Pancreas (tissue), 10 donors: Measurements from ENCODE around the gene INHA. TPM values are rescaled to one million over a fixed set of nuclear protein-coding genes. Genes with fewer than 3 reads are reported as not detected.

Experiments
- ATAC-seq, 4 donors: fragments of 200-7000 bp; cut with Tn5 transposase; one replicate each; pipeline versions ENCODE4 v1.8.0 to v1.9.1; 2020; ENCODE audit warnings: mild to moderate bottlenecking in 4 of 4, moderate library complexity in 4 of 4
- DNase-seq, 6 donors: peaks; one replicate each; pipeline ENCODE4 v3.0.0-alpha.2; 2020
- FAIRE-seq: peaks from 2 replicates; lab custom pipeline; 2012; peaks lifted over from hg19 to GRCh38; lab: Jason Lieb, UNC
- H3K27ac ChIP-seq, 4 donors: fragments of 200-600 bp; sonication (generic); 1 replicate in 3 of 4; 2 replicates in 1 of 4; pipeline versions ENCODE4 v1.5.0 to v1.8.0; 2020
- H3K27me3 ChIP-seq, 4 donors: fragments of 200-600 bp; one replicate each; pipeline ENCODE4 v1.8.0; 2021
- H3K36me3 ChIP-seq, 3 donors: fragments of 200-600 bp; sonication (generic) in 1 of 3; one replicate each; pipeline versions ENCODE4 v1.5.0 to v1.8.0; 2020 to 2021
- H3K4me1 ChIP-seq, 3 donors: fragments of 200-600 bp; one replicate each; pipeline ENCODE4 v1.8.0; 2021
- H3K4me3 ChIP-seq, 4 donors: fragments of 200-600 bp; sonication (generic) in 2 of 4; one replicate each; pipeline versions ENCODE4 v1.5.0 to v1.8.0; 2020 to 2021
- H3K9me3 ChIP-seq, 4 donors: fragments of 200-600 bp; one replicate each; pipeline ENCODE4 v1.8.0; 2021
- WGBS, 2 donors: extraction: QIAGEN DNeasy Blood & Tissue Kit; methylation state at CpG; one replicate each; pipeline ENCODE4 v1.1.7; 2013; 5-methylcytosine and 5-hydroxymethylcytosine counted together
- intact Hi-C, 3 donors: fragments of 100-400 bp; cut with DNase I; formaldehyde crosslinking; loops; one replicate each; pipeline versions ENCODE4 v1.11.1 to v1.14.2; 2022
- polyA plus RNA-seq, 2 donors: library from polyadenylated mRNA; stranded (reverse); fragments of 200-250 nt; gene quantifications; one replicate each; pipeline ENCODE4 v1.2.3, GENCODE V29; 2013
- total RNA-seq, 6 donors: library from RNA; stranded (reverse); fragmentation: NEBNext Ultra II Directional in 4 of 6; extraction: Animal tissue kit (Norgen Biotek cat#: 25700) in 4 of 6; gene quantifications; one replicate each; pipeline versions ENCODE4 v1.2.1 to v1.2.4, GENCODE V29; 2021 to 2023
- TF ChIP-seq, protein P1 (sequence below), 4 donors: fragments of 200-600 bp; sonication (generic) in 3 of 4; IDR thresholded peaks; one replicate each; pipeline versions ENCODE4 v1.5.0 to v1.8.0; 2021; ENCODE audit warnings: antibody characterized with exemption in 4 of 4
- donor health status: healthy with polysubstance abuse.
- donor health status: DM: no; HTN: no; CAD: no; lungs with moderate emphysema.
- donor health status: DM: no; HTN: no; CAD: no.
- donor health status: control.
- donor health status: control.
- donor health status: Bipolar disorder and iron deficiency.
- donor health status: DM: yes; HTN: yes; CAD: no.
- donor health status: DM: no; HTN: no; CAD: no.
- donor health status: DM: no; HTN: no; CAD: no.
- donor health status: DM: yes; HTN: yes; CAD: no.

INHA gene, protein sequence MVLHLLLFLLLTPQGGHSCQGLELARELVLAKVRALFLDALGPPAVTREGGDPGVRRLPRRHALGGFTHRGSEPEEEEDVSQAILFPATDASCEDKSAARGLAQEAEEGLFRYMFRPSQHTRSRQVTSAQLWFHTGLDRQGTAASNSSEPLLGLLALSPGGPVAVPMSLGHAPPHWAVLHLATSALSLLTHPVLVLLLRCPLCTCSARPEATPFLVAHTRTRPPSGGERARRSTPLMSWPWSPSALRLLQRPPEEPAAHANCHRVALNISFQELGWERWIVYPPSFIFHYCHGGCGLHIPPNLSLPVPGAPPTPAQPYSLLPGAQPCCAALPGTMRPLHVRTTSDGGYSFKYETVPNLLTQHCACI
- total RNA-seq (1 to 10 TPM in 5 of 6 donors, under 1 TPM in 1; 0.94 to 8.9 (median 3.9) TPM), polyA plus RNA-seq (1 to 10 TPM; 3.5 to 4.1 TPM)

DNA sequence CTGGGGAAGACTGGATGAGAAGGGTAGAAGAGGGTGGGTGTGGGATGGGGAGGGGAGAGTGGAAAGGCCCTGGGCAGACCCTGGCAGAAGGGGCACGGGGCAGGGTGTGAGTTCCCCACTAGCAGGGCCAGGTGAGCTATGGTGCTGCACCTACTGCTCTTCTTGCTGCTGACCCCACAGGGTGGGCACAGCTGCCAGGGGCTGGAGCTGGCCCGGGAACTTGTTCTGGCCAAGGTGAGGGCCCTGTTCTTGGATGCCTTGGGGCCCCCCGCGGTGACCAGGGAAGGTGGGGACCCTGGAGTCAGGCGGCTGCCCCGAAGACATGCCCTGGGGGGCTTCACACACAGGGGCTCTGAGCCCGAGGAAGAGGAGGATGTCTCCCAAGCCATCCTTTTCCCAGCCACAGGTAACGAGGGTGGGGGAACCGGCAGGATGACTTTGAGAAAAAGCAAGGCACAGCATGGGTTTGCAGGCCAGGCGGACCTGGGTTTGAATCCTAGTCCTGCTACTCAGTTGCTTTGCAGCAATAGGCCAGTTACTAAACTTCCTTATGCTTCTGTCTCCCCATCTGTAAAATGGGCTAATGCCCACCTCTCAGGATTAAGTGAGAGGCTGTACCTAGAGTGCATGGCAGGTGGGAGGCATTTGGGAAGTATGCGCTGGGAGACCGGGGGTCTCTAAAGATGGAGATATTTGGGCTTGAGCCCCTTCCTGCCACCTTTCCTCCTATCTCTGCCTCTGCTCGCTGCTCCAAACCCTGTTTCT lies at the start of gene INHA:
Gene INHA, plus strand, starts transcription at position 74 of the 765 bp plus-strand sequence. Its CDS starts 65 bp downstream, at position 139.
- FAIRE-seq (no peak), ATAC-seq (no peak), DNase-seq (peak in 1 of 6 donors; percentile 77)
- Histone ChIP-seq H3K27me3 (no peaks in the 10 kb centered on the region), H3K9me3 (no peaks in the 10 kb centered on the region), H3K36me3 (peaks cover 0 to 1% (median 0%) of the 10 kb centered on the region in 3 donors), H3K27ac (peak within 1 kb of the TSS; percentile 79 to 83 (median 81)), H3K4me1 (peaks cover 4 to 10% (median 8%) of the 10 kb centered on the region in 3 donors), H3K4me3 (peak within 1 kb of the TSS; percentile 63 to 96 (median 82))
- TF ChIP-seq, protein P1, sequence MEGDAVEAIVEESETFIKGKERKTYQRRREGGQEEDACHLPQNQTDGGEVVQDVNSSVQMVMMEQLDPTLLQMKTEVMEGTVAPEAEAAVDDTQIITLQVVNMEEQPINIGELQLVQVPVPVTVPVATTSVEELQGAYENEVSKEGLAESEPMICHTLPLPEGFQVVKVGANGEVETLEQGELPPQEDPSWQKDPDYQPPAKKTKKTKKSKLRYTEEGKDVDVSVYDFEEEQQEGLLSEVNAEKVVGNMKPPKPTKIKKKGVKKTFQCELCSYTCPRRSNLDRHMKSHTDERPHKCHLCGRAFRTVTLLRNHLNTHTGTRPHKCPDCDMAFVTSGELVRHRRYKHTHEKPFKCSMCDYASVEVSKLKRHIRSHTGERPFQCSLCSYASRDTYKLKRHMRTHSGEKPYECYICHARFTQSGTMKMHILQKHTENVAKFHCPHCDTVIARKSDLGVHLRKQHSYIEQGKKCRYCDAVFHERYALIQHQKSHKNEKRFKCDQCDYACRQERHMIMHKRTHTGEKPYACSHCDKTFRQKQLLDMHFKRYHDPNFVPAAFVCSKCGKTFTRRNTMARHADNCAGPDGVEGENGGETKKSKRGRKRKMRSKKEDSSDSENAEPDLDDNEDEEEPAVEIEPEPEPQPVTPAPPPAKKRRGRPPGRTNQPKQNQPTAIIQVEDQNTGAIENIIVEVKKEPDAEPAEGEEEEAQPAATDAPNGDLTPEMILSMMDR (IDR thresholded peaks at IDR 0.05): no peak
- intact Hi-C loops: no loop called here
- WGBS, 2 donors: 68 to 71% methylated on average over 13 of the region's 13 CpGs

GRCh38 chr2:219523031-219523671 lies 49.0 kb upstream of the INHA start:
- Histone ChIP-seq H3K36me3 (no peaks in the 10 kb centered on the region), H3K9me3 (no peaks in the 10 kb centered on the region), H3K4me1 (no peaks in the 10 kb centered on the region), H3K4me3 (peak overlapping the region in 1 of 4 donors; percentile 2), H3K27ac (no peak overlapping the region), H3K27me3 (peaks cover 0 to 23% (median 0%) of the 10 kb centered on the region in 4 donors)
- 29 to 32% methylated on average over 24 of the region's 24 CpGs for WGBS, 2 donors
- FAIRE-seq: no peak
- ATAC-seq: no peak
- DNase-seq: peak in 1 of 6 donors; percentile 54
- TF ChIP-seq, protein P1 (IDR thresholded peaks at IDR 0.05): no peak
- intact Hi-C loops: no loop called here

GRCh38 chr2:219524817-219525216 lies 47.3 kb upstream of the INHA start:
- DNase-seq (no peak), FAIRE-seq (no peak), ATAC-seq (no peak)
- TF ChIP-seq, protein P1 (IDR thresholded peaks at IDR 0.05): no peak
- WGBS, 2 donors: 75 to 76% methylated on average over 2 of the region's 2 CpGs
- H3K9me3 ChIP-seq: no peaks in the 10 kb centered on the region
- H3K27me3 ChIP-seq: peaks cover 0 to 30% (median 0%) of the 10 kb centered on the region in 4 donors
- no peak overlapping the region for H3K27ac ChIP-seq
- H3K4me1 ChIP-seq: no peaks in the 10 kb centered on the region
- intact Hi-C loops: loop anchor here in 2 of 3 donors (5.0 kb wide), 2 partner anchors 48 to 118 kb away; no protein-coding TSS in a partner anchor
- H3K4me3 ChIP-seq: no peak overlapping the region
- H3K36me3 ChIP-seq: no peaks in the 10 kb centered on the region

DNA sequence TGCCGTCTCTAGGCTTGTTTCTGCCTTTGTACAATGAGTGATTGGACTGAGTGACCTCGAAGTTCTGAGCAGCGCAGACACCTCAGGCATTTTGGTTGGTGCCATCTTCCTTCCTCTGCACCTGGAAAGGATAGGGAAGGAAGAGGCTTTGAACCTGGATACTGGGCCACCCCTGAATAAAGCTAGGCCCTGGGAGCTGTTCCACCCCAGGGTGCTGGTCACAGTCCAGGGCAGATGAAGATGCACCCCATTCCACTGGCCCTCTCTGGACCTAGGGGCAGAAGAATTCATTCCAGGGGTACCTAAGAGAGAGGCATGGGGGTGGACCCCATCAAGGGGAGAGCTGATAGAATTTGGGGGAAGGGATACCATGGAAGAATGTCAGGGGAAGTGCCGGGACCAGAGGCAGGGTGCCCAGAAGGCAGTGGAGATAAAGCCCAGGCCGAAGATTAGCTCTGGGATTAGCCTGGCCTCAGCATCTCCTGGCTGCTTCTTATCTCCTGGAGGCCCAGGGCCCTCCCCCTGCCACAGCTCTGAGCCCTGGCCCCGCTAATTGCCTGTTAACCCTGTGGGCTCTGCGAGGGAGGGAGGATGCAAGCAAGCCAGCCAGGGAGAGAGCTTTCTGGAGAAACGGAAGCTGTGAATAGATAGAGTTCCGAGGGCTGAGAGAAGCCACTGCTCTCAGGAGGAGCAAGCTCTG lies 46.4 kb upstream of the INHA start:
- no peaks in the 10 kb centered on the region for H3K9me3 ChIP-seq
- TF ChIP-seq, protein P1 (IDR thresholded peaks at IDR 0.05): no peak
- H3K27ac ChIP-seq: no peak overlapping the region
- H3K4me1 ChIP-seq: no peaks in the 10 kb centered on the region
- FAIRE-seq (no peak), DNase-seq (no peak), ATAC-seq (no peak)
- H3K36me3 ChIP-seq: no peaks in the 10 kb centered on the region
- no peak overlapping the region for H3K4me3 ChIP-seq
- intact Hi-C loops: loop anchor here in 2 of 3 donors (5.0 kb wide), 2 partner anchors 48 to 118 kb away; no protein-coding TSS in a partner anchor
- peaks cover 0 to 35% (median 0%) of the 10 kb centered on the region in 4 donors for H3K27me3 ChIP-seq
- 47 to 52% methylated on average over 9 of the region's 9 CpGs for WGBS, 2 donors
